Measurements from ENCODE around the gene NXPH4. TPM values are rescaled to one million over a fixed set of nuclear protein-coding genes. Genes with fewer than 3 reads are reported as not detected.

Gene NXPH4
- total RNA-seq, 1 donor from 2014 or later: not detected

DNA sequence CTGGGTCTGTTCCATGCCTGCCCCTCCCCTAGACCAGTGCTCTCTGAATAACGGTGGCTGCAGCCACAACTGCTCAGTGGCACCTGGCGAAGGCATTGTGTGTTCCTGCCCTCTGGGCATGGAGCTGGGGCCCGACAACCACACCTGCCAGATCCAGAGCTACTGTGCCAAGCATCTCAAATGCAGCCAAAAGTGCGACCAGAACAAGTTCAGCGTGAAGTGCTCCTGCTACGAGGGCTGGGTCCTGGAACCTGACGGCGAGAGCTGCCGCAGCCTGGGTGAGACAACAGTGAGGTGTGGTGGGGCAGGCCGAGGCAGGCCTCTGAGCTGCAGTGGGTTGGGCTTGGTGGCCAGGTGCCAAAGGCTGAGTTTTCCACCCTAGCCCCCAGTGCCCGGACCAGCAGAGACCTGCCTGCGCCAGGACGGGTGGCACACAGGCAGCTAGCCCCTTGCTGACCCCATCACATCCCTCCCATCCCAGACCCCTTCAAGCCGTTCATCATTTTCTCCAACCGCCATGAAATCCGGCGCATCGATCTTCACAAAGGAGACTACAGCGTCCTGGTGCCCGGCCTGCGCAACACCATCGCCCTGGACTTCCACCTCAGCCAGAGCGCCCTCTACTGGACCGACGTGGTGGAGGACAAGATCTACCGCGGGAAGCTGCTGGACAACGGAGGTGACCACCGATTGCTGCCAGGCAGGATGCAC lies 41.0 kb upstream of the NXPH4 start:
- DNase-seq (peak; percentile 82), ATAC-seq (peak; percentile 59 to 63)
- Histone ChIP-seq H3K4me1 (no peaks in the 10 kb centered on the region), H3K4me3 (no peak overlapping the region), H3K36me3 (peaks cover 82% of the 10 kb centered on the region), H3K27ac (peak overlapping the region; percentile 18), H3K27me3 (ENCODE audit: low read depth) (no peaks in the 10 kb centered on the region), H3K9me3 (no peaks in the 10 kb centered on the region)
- TF ChIP-seq, protein P1, sequence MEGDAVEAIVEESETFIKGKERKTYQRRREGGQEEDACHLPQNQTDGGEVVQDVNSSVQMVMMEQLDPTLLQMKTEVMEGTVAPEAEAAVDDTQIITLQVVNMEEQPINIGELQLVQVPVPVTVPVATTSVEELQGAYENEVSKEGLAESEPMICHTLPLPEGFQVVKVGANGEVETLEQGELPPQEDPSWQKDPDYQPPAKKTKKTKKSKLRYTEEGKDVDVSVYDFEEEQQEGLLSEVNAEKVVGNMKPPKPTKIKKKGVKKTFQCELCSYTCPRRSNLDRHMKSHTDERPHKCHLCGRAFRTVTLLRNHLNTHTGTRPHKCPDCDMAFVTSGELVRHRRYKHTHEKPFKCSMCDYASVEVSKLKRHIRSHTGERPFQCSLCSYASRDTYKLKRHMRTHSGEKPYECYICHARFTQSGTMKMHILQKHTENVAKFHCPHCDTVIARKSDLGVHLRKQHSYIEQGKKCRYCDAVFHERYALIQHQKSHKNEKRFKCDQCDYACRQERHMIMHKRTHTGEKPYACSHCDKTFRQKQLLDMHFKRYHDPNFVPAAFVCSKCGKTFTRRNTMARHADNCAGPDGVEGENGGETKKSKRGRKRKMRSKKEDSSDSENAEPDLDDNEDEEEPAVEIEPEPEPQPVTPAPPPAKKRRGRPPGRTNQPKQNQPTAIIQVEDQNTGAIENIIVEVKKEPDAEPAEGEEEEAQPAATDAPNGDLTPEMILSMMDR (IDR thresholded peaks at IDR 0.05): peak; percentile 69
- intact Hi-C loops (cut with DNase I): loop anchor here (10.0 kb wide), 1 partner anchor 51 kb away; the partner anchor contains the start of gene LRP1

GRCh38 chr12:57176139-57176477 lies 40.5 kb upstream of the NXPH4 start:
- H3K4me3 ChIP-seq: no peak overlapping the region
- H3K4me1 ChIP-seq: no peaks in the 10 kb centered on the region
- TF ChIP-seq, protein P1 (IDR thresholded peaks at IDR 0.05): no peak
- intact Hi-C loops (cut with DNase I): loop anchor here (10.0 kb wide), 1 partner anchor 51 kb away; the partner anchor contains the start of gene LRP1
- H3K27me3 ChIP-seq (ENCODE audit: low read depth): no peaks in the 10 kb centered on the region
- H3K27ac ChIP-seq: no peak overlapping the region
- peaks cover 82% of the 10 kb centered on the region for H3K36me3 ChIP-seq
- no peaks in the 10 kb centered on the region for H3K9me3 ChIP-seq
- ATAC-seq (no peak), DNase-seq (no peak)

DNA sequence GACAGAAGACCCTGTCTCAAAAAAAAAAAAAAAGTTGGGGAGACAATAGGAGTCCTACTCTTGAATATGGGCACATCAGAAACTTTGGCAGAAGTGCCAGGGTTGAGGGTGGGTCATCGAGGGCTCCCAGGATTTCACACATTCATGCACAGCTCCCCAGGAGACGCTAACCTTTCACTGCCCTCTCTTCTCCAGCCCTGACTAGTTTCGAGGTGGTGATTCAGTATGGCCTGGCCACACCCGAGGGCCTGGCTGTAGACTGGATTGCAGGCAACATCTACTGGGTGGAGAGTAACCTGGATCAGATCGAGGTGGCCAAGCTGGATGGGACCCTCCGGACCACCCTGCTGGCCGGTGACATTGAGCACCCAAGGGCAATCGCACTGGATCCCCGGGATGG lies 39.7 kb upstream of the NXPH4 start:
- Histone ChIP-seq H3K36me3 (peaks cover 87% of the 10 kb centered on the region), H3K4me3 (no peak overlapping the region), H3K27ac (no peak overlapping the region), H3K27me3 (ENCODE audit: low read depth) (no peaks in the 10 kb centered on the region), H3K4me1 (no peaks in the 10 kb centered on the region), H3K9me3 (no peaks in the 10 kb centered on the region)
- DNase-seq (no peak), ATAC-seq (no peak)
- TF ChIP-seq, protein P1 (IDR thresholded peaks at IDR 0.05): no peak
- intact Hi-C loops (cut with DNase I): loop anchor here (10.0 kb wide), 1 partner anchor 52 kb away; the partner anchor contains the start of gene LRP1

DNA sequence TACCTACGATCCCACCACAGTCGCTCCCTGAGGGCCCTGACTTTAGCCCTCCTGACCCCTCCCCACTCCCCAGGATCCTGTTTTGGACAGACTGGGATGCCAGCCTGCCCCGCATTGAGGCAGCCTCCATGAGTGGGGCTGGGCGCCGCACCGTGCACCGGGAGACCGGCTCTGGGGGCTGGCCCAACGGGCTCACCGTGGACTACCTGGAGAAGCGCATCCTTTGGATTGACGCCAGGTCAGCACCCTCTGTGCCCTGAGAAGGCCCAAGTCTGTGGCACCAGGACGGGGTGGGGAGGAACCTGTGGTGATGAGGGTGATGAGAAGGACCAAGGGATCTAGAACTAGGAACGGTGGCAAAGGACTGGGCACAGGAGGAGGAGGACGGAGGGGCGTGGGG lies 39.2 kb upstream of the NXPH4 start:
- DNase-seq: no peak
- TF ChIP-seq, protein P1 (IDR thresholded peaks at IDR 0.05): no peak
- H3K27me3 ChIP-seq (ENCODE audit: low read depth): no peaks in the 10 kb centered on the region
- peaks cover 92% of the 10 kb centered on the region for H3K36me3 ChIP-seq
- no peak overlapping the region for H3K4me3 ChIP-seq
- H3K27ac ChIP-seq: no peak overlapping the region
- ATAC-seq: no peak
- no peaks in the 10 kb centered on the region for H3K4me1 ChIP-seq
- no peaks in the 10 kb centered on the region for H3K9me3 ChIP-seq
- intact Hi-C loops (cut with DNase I): loop anchor here (10.0 kb wide), 1 partner anchor 53 kb away; the partner anchor contains the start of gene LRP1

GRCh38 chr12:57178213-57178612 lies 38.4 kb upstream of the NXPH4 start:
- H3K36me3 ChIP-seq: peaks cover 90% of the 10 kb centered on the region
- intact Hi-C loops (cut with DNase I): loop anchor here (10.0 kb wide), 1 partner anchor 53 kb away; the partner anchor contains the start of gene LRP1

More at GRCh38 chr12:57178213-57178612, 38.4 kb upstream of the NXPH4 start:
- ATAC-seq: no peak
- DNase-seq: no peak
- Histone ChIP-seq H3K27ac (no peak overlapping the region), H3K27me3 (ENCODE audit: low read depth) (no peaks in the 10 kb centered on the region), H3K4me3 (no peak overlapping the region), H3K9me3 (no peaks in the 10 kb centered on the region), H3K4me1 (no peaks in the 10 kb centered on the region)
- TF ChIP-seq, protein P1 (IDR thresholded peaks at IDR 0.05): no peak
